Neural cell (in vitro differentiated cells): ENCODE results near the gene OBP2A.

Experiments used
- CTCF ChIP-seq: fragments of 450-650 bp; IDR thresholded peaks from 2 replicates; pipeline ENCODE4 v1.5.1; 2014; ENCODE audit warnings: antibody characterized with exemption, mild to moderate bottlenecking, moderate library complexity; ENCODE audit not compliant: poor library complexity, severe bottlenecking
- EP300 ChIP-seq: fragments of 450-650 bp; conservative IDR thresholded peaks from 2 replicates; pipeline ENCODE4 v1.6.1; 2014; ENCODE audit warnings: antibody characterized with exemption, mild to moderate bottlenecking, moderate library complexity; ENCODE audit not compliant: poor library complexity, severe bottlenecking

DNA sequence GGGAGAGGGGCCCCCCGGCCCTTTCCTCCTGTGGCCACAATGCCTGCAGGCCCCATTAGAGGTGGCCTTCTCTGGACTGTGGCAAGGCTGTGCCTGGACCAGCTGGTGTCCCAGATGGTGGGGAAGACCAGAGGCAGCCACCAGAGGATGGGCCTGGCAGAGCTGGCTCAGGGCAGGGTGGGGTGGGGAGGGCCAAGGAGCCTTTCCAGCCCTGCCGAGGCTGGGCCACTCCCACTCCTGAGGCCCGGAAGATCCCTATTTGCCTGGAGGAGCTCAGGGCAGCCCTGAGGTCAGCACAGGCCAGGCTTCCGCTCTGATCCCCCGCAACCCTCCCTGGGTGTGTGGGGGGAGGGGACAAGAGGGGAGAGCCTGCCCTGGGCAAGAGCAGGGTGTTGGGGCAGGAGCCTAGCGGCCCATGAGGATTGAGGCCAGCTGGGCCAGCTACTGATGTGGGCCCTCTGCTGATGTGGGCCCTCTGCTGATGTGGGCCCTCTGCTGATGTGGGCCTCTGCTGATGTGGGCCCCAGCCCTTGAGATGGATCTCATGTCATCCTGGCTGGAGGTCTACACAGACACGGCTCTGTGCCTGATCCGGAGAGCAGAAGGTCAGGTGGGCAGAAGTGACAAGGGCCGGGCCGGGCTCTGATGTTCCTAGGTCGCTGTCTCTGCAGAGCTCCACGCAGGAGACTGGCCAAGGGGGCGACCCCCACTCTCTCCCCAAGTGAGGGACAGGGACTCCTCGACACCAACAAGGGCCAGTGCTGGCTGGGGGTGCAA lies 39.4 kb upstream of the OBP2A start:
- no peak for TF ChIP-seq CTCF
- no peak for TF ChIP-seq EP300
